ENCODE data around the gene TEX2. TPM values are rescaled to one million over a fixed set of nuclear protein-coding genes. Genes with fewer than 3 reads are reported as not detected.
A peak's percentile ranks its signal among the peaks of the same experiment; 100 is the strongest.

The TEX2 gene
- total and polyA plus RNA-seq, 9 of the 15 experiments (the other 6 are each of a cell fraction or from before 2014, with no cell fraction given): 4.1 to 27.6 (median 19.3) TPM

- Histone ChIP-seq H4K20me1 (replicated peaks; ENCODE audit: control insufficient read depth, insufficient read depth, low read length) (no peaks in the 10 kb centered on the region), H3K36me3 (ENCODE audit: control insufficient read depth, insufficient read depth, low read length) (peaks cover 74% of the 10 kb centered on the region), H3K4me2 (ENCODE audit: insufficient read depth, low read length) (no peak overlapping the region), H3K27ac (ENCODE audit: extremely low read depth, low read depth, low read length) (no peak overlapping the region), H3K9ac (ENCODE audit: insufficient read depth in 1 of 2, low read depth in 2 of 2, low read length in 2 of 2) (no peak overlapping the region), H3K27me3 (ENCODE audit: control insufficient read depth in 2 of 2, insufficient read depth in 2 of 2, low read length in 2 of 2) (no peaks in the 10 kb centered on the region), H3K79me2 (ENCODE audit: control insufficient read depth, insufficient read depth, low read length) (peaks cover 6% of the 10 kb centered on the region), H2AFZ (ENCODE audit: low read depth, low read length) (no peak overlapping the region), H3K4me3 (no peak overlapping the region), H3K9me1 (ENCODE audit: control insufficient read depth, insufficient read depth, low read length) (no peaks in the 10 kb centered on the region), H3K9me3 (replicated peaks; ENCODE audit: control insufficient read depth, insufficient read depth, low read depth, low read length) (no peaks in the 10 kb centered on the region), H3K4me1 (replicated peaks in 1 of 2; ENCODE audit: control insufficient read depth in 2 of 2, insufficient read depth in 2 of 2, low read length in 2 of 2) (peaks cover 0 to 11% of the 10 kb centered on the region in 2 experiments; a peak in 3 of 5 replicates)
- 91% methylated on average over 7 of the region's 7 CpGs for WGBS (ENCODE audit: insufficient coverage, low coverage, missing lambda C conversion rate)
- in situ Hi-C loops (cut with MboI) (loop anchor here (5.0 kb wide), 1 partner anchor 125 kb away; no protein-coding TSS in a partner anchor), intact Hi-C loops (cut with micrococcal nuclease) (no loop called here)
- POLR2A ChIA-PET: no interaction called here
- CTCF ChIA-PET (ENCODE audit: low intra/inter-chr PET ratio): no interaction called here
- no peak for FAIRE-seq
- no peak for TF ChIP-seq GATAD2B (IDR thresholded peaks at IDR 0.05; ENCODE audit: borderline replicate concordance)
- TF ChIP-seq ID3 (CRISPR knock-in tag; IDR thresholded peaks at IDR 0.05): no peak
- TF ChIP-seq ID3 (tag; IDR thresholded peaks at IDR 0.05): peak; percentile 25; the same call in 1 of the 2 replicates
- TF ChIP-seq TCF3 (CRISPR knock-in tag; IDR thresholded peaks at IDR 0.05): peak; percentile 73
- TF ChIP-seq ARID1B (IDR thresholded peaks at IDR 0.05): peak; percentile 33; the same call in 1 of the 2 replicates
- peak; percentile 38; the same call in 1 of the 2 replicates for TF ChIP-seq TAL1 (IDR thresholded peaks at IDR 0.05)
- no peak for TF ChIP-seq TEAD1 (CRISPR knock-in tag; IDR thresholded peaks at IDR 0.05)
- TF ChIP-seq CBFA2T3 (IDR thresholded peaks at IDR 0.05): peak; percentile 44
- TF ChIP-seq SRSF9 (IDR thresholded peaks at IDR 0.05; ENCODE audit: borderline replicate concordance, low read depth, low read length): no peak
- TF ChIP-seq SOX6 (IDR thresholded peaks at IDR 0.05): 0 out of 2 replicates have a peak, but pooled peaks have one; percentile 39
- TF ChIP-seq SP1 (CRISPR knock-in tag; IDR thresholded peaks at IDR 0.05): 0 out of 2 replicates have a peak, but pooled peaks have one; percentile 26
- TF ChIP-seq RBM22 (IDR thresholded peaks at IDR 0.05; ENCODE audit: low read depth, low read length, poor library complexity, severe bottlenecking): no peak
- peak in 2 of 4 experiments; percentile 34 to 44 for DNase-seq (ENCODE audit: extremely low read depth in 1 of 4, low spot score in 3 of 4)
- ATAC-seq: no peak
- no TSS peak for BruUV-seq (replicated peaks)
These were observed 110.5 kb downstream of the TEX2 start for GRCh38 chr17:64152428-64153125.
